IgD-negative memory B cell (primary cell): ENCODE results near the gene PRAME. TPM values are rescaled to one million over a fixed set of nuclear protein-coding genes. Genes with fewer than 3 reads are reported as not detected.
A peak's percentile ranks its signal among the peaks of the same experiment; 100 is the strongest.

Experiments
- H3K27ac Mint-ChIP-seq, 3 donors: one replicate each; pipeline ENCODE4 v1.8.0; 2020 to 2022; ENCODE audit warnings: mild to moderate bottlenecking in 3 of 3, mixed read lengths in 3 of 3, moderate library complexity in 1 of 3
- H3K27me3 Mint-ChIP-seq: one replicate; pipeline ENCODE4 v1.8.0; 2021; ENCODE audit warnings: mixed read lengths
- H3K36me3 Mint-ChIP-seq: one replicate; pipeline ENCODE4 v1.8.0; 2020; ENCODE audit warnings: mild to moderate bottlenecking, mixed read lengths
- H3K4me1 Mint-ChIP-seq, 3 donors: one replicate each; pipeline ENCODE4 v1.8.0; 2020 to 2022; ENCODE audit warnings: mixed read lengths in 3 of 3, mild to moderate bottlenecking in 1 of 3
- H3K4me3 Mint-ChIP-seq, 4 donors: one replicate each; pipeline ENCODE4 v1.8.0; 2020 to 2022; ENCODE audit warnings: mild to moderate bottlenecking in 4 of 4, mixed read lengths in 4 of 4, moderate library complexity in 3 of 4
- H3K9me3 Mint-ChIP-seq, 3 donors: one replicate each; pipeline ENCODE4 v1.8.0; 2020 to 2021; ENCODE audit warnings: mixed read lengths in 3 of 3, mild to moderate bottlenecking in 1 of 3
- polyA plus RNA-seq: library from polyadenylated mRNA; unstranded; fragments of 300-500 nt; fragmentation: Illumina TruSeq; gene quantifications from one replicate; pipeline ENCODE4 v1.2.3, GENCODE V29; 2021

The PRAME gene
- polyA plus RNA-seq, 1 donor from 2014 or later, result not detected

GRCh38 chr22:22571429-22571828, 12.4 kb upstream of the PRAME start:
- no peaks in the 10 kb centered on the region for H3K4me1 Mint-ChIP-seq
- no peak overlapping the region for H3K27ac Mint-ChIP-seq
- no peaks in the 10 kb centered on the region for H3K9me3 Mint-ChIP-seq
- peaks cover 1% of the 10 kb centered on the region for H3K36me3 Mint-ChIP-seq
- peaks cover 16% of the 10 kb centered on the region for H3K27me3 Mint-ChIP-seq
- no peak overlapping the region for H3K4me3 Mint-ChIP-seq

GRCh38 chr22:22569218-22569617, 10.2 kb upstream of the PRAME start:
- Mint-ChIP-seq H3K27me3 (peaks cover 16% of the 10 kb centered on the region), H3K27ac (no peak overlapping the region), H3K4me3 (no peak overlapping the region)

GRCh38 chr22:22565981-22566380, 6.9 kb upstream of the PRAME start:
- Mint-ChIP-seq H3K9me3 (no peaks in the 10 kb centered on the region), H3K36me3 (peaks cover 1% of the 10 kb centered on the region), H3K4me1 (no peaks in the 10 kb centered on the region), H3K4me3 (peak overlapping the region in 1 of 4 donors; percentile 44), H3K27ac (no peak overlapping the region), H3K27me3 (peaks cover 13% of the 10 kb centered on the region)

More at GRCh38 chr22:22569218-22569617, 10.2 kb upstream of the PRAME start:
- peaks cover 1% of the 10 kb centered on the region for H3K36me3 Mint-ChIP-seq
- H3K4me1 Mint-ChIP-seq, result no peaks in the 10 kb centered on the region
- H3K9me3 Mint-ChIP-seq, result no peaks in the 10 kb centered on the region

GRCh38 chr22:22558071-22558971, 744 bp downstream of the PRAME start:
- Mint-ChIP-seq H3K27me3 (no peaks in the 10 kb centered on the region), H3K9me3 (no peaks in the 10 kb centered on the region), H3K27ac (peak overlapping the region in 1 of 3 donors; percentile 88), H3K4me1 (peaks cover 2 to 6% (median 6%) of the 10 kb centered on the region in 3 donors), H3K36me3 (peaks cover 2% of the 10 kb centered on the region), H3K4me3 (no peak overlapping the region)

- H3K36me3 Mint-ChIP-seq, result peaks cover 2% of the 10 kb centered on the region
Measured at GRCh38 chr22:22556995-22557925, 1.8 kb downstream of the PRAME start.

GRCh38 chr22:22556578-22556977, 2.5 kb downstream of the PRAME start:
- peaks cover 2 to 6% (median 6%) of the 10 kb centered on the region in 3 donors for H3K4me1 Mint-ChIP-seq
- peaks cover 2% of the 10 kb centered on the region for H3K36me3 Mint-ChIP-seq
- H3K9me3 Mint-ChIP-seq, result no peaks in the 10 kb centered on the region
- no peak overlapping the region for H3K27ac Mint-ChIP-seq
- H3K4me3 Mint-ChIP-seq, result no peak overlapping the region
- H3K27me3 Mint-ChIP-seq, result no peaks in the 10 kb centered on the region

More at GRCh38 chr22:22556995-22557925, 1.8 kb downstream of the PRAME start:
- H3K4me1 Mint-ChIP-seq, result peaks cover 2 to 6% (median 6%) of the 10 kb centered on the region in 3 donors
- H3K27ac Mint-ChIP-seq, result peak overlapping the region in 2 of 3 donors; percentile 53 to 71
- H3K4me3 Mint-ChIP-seq, result peak overlapping the region in 1 of 4 donors; percentile 71
- H3K9me3 Mint-ChIP-seq, result no peaks in the 10 kb centered on the region
- no peaks in the 10 kb centered on the region for H3K27me3 Mint-ChIP-seq

GRCh38 chr22:22555596-22555995, 3.5 kb downstream of the PRAME start:
- peaks cover 2 to 6% (median 6%) of the 10 kb centered on the region in 3 donors for H3K4me1 Mint-ChIP-seq
- H3K27ac Mint-ChIP-seq, result peak overlapping the region in 1 of 3 donors; percentile 35
- no peaks in the 10 kb centered on the region for H3K9me3 Mint-ChIP-seq
- H3K36me3 Mint-ChIP-seq, result peaks cover 2% of the 10 kb centered on the region
- H3K4me3 Mint-ChIP-seq, result no peak overlapping the region
- H3K27me3 Mint-ChIP-seq, result no peaks in the 10 kb centered on the region

GRCh38 chr22:22554587-22555284, 4.3 kb downstream of the PRAME start:
- Mint-ChIP-seq H3K9me3 (no peaks in the 10 kb centered on the region), H3K4me3 (no peak overlapping the region), H3K36me3 (no peaks in the 10 kb centered on the region), H3K27me3 (no peaks in the 10 kb centered on the region), H3K4me1 (peaks cover under 1 to 6% (median 6%) of the 10 kb centered on the region in 3 donors), H3K27ac (peak overlapping the region; percentile 35 to 53 (median 53))

GRCh38 chr22:22553735-22554586, 5.1 kb downstream of the PRAME start:
- Mint-ChIP-seq H3K36me3 (no peaks in the 10 kb centered on the region), H3K4me3 (no peak overlapping the region), H3K27me3 (no peaks in the 10 kb centered on the region), H3K4me1 (peaks cover 1 to 2% (median 1%) of the 10 kb centered on the region in 3 donors), H3K27ac (peak overlapping the region in 1 of 3 donors; percentile 53), H3K9me3 (no peaks in the 10 kb centered on the region)

GRCh38 chr22:22553141-22553540, 5.9 kb downstream of the PRAME start:
- Mint-ChIP-seq H3K4me1 (peaks cover 0 to 2% (median under 1%) of the 10 kb centered on the region in 3 donors), H3K9me3 (no peaks in the 10 kb centered on the region), H3K27ac (no peak overlapping the region), H3K27me3 (no peaks in the 10 kb centered on the region), H3K4me3 (no peak overlapping the region), H3K36me3 (no peaks in the 10 kb centered on the region)

GRCh38 chr22:22552630-22553029, 6.4 kb downstream of the PRAME start:
- Mint-ChIP-seq H3K4me3 (no peak overlapping the region), H3K9me3 (no peaks in the 10 kb centered on the region), H3K27ac (no peak overlapping the region), H3K36me3 (no peaks in the 10 kb centered on the region), H3K27me3 (no peaks in the 10 kb centered on the region), H3K4me1 (peaks cover 0 to 5% (median 2%) of the 10 kb centered on the region in 3 donors)

GRCh38 chr22:22550789-22551434, 8.2 kb downstream of the PRAME start:
- Mint-ChIP-seq H3K4me1 (peaks cover 0 to 7% (median 2%) of the 10 kb centered on the region in 3 donors), H3K27me3 (no peaks in the 10 kb centered on the region), H3K4me3 (no peak overlapping the region), H3K36me3 (no peaks in the 10 kb centered on the region), H3K27ac (no peak overlapping the region), H3K9me3 (no peaks in the 10 kb centered on the region)

GRCh38 chr22:22548910-22549309, 10.2 kb downstream of the PRAME start:
- no peak overlapping the region for H3K27ac Mint-ChIP-seq
- H3K9me3 Mint-ChIP-seq, result no peaks in the 10 kb centered on the region
- H3K36me3 Mint-ChIP-seq, result no peaks in the 10 kb centered on the region
- H3K4me3 Mint-ChIP-seq, result peak overlapping the region in 1 of 4 donors; percentile 66
- no peaks in the 10 kb centered on the region for H3K27me3 Mint-ChIP-seq
- peaks cover 0 to 7% (median 2%) of the 10 kb centered on the region in 3 donors for H3K4me1 Mint-ChIP-seq
